Measurements from ENCODE around the gene C2orf78. TPM values are rescaled to one million over a fixed set of nuclear protein-coding genes. Genes with fewer than 3 reads are reported as not detected.

Gene C2orf78
- total RNA-seq, 1 donor from 2014 or later: not detected

GRCh38 chr2:73862987-73863386 lies 79.0 kb downstream of the C2orf78 start:
- Mint-ChIP-seq H3K36me3 (ENCODE audit: low read depth) (peaks cover 27% of the 10 kb centered on the region), H3K4me1 (ENCODE audit: low read depth) (peaks cover 31% of the 10 kb centered on the region), H3K27ac (ENCODE audit: unreplicated experiment) (peak overlapping the region; percentile 92), H3K9me3 (ENCODE audit: low read depth) (no peaks in the 10 kb centered on the region), H3K27me3 (ENCODE audit: low read depth) (no peaks in the 10 kb centered on the region), H3K4me3 (ENCODE audit: unreplicated experiment) (no peak overlapping the region)
- no peak for TF ChIP-seq CTCF (IDR thresholded peaks at IDR 0.05)
- no peak for DNase-seq (ENCODE audit: low spot score)

Other genes with a start within 250 kb of the C2orf78 start
- not detected in 3 replicates for gene NAT8, start 141.8 kb upstream of the C2orf78 start, total RNA-seq
- gene TPRKB, start 46.8 kb upstream of the C2orf78 start, total RNA-seq: 13.6 to 20.5 TPM (median 14.2 TPM) in 3 replicates
- gene DUSP11, start 4.1 kb upstream of the C2orf78 start, total RNA-seq: 21.5 to 30.2 TPM (median 22.9 TPM) in 3 replicates
- gene STAMBP, start 44.8 kb downstream of the C2orf78 start, total RNA-seq: 29.3 to 32.6 TPM (median 32.1 TPM) in 3 replicates
- 173 to 1,480 TPM (median 1,439 TPM) in 3 replicates for gene ACTG2, start 108.8 kb downstream of the C2orf78 start, total RNA-seq
- gene DGUOK, start 142.7 kb downstream of the C2orf78 start, total RNA-seq: 58.1 to 60.8 TPM (median 58.9 TPM) in 3 replicates
- gene TET3, start 200.7 kb downstream of the C2orf78 start, total RNA-seq: 13.1 to 32.2 TPM (median 31.8 TPM) in 3 replicates

Data from chondrocyte (in vitro differentiated cells).